Right forelimb (tissue), 1 donor: Measurements from ENCODE around the gene PLCB2.

ENCODE experiments used
- DNase-seq: peaks from one replicate; pipeline ENCODE4 v3.0.0-alpha.2; 2018

The PLCB2 gene

GRCh38 chr15:40266828-40267304, 40.9 kb downstream of the PLCB2 start:
- DNase-seq = no peak

GRCh38 chr15:40265875-40266274, 41.9 kb downstream of the PLCB2 start:
- DNase-seq = no peak

- no peak for DNase-seq
These were observed 42.4 kb downstream of the PLCB2 start for GRCh38 chr15:40265355-40265754.

- DNase-seq = no peak
These were observed 43.2 kb downstream of the PLCB2 start for GRCh38 chr15:40264321-40265153.

- no peak for DNase-seq
These were observed 44.5 kb downstream of the PLCB2 start for GRCh38 chr15:40263024-40263754.

- no peak for DNase-seq
These were observed 48.7 kb downstream of the PLCB2 start for GRCh38 chr15:40259021-40259420.

- DNase-seq = no peak
These were observed 49.2 kb downstream of the PLCB2 start for GRCh38 chr15:40258544-40258943.

GRCh38 chr15:40257656-40258450, 49.9 kb downstream of the PLCB2 start:
- DNase-seq = no peak

GRCh38 chr15:40256638-40257235, 51.0 kb downstream of the PLCB2 start:
- DNase-seq = no peak

- no peak for DNase-seq
These were observed 52.7 kb downstream of the PLCB2 start for GRCh38 chr15:40255033-40255432.

GRCh38 chr15:40254452-40254851, 53.3 kb downstream of the PLCB2 start:
- DNase-seq = no peak

GRCh38 chr15:40253167-40253790, 54.5 kb downstream of the PLCB2 start:
- no peak for DNase-seq

GRCh38 chr15:40252438-40253166, 55.1 kb downstream of the PLCB2 start:
- no peak for DNase-seq

GRCh38 chr15:40252141-40252437, 55.6 kb downstream of the PLCB2 start:
- DNase-seq = no peak

- DNase-seq = no peak
These were observed 56.1 kb downstream of the PLCB2 start for GRCh38 chr15:40251486-40252140.

- DNase-seq = peak; percentile 20
These were observed 56.8 kb downstream of the PLCB2 start for GRCh38 chr15:40250771-40251483.

GRCh38 chr15:40250304-40250656, 57.5 kb downstream of the PLCB2 start:
- DNase-seq = peak; percentile 10

- DNase-seq = peak; percentile 35
These were observed 58.0 kb downstream of the PLCB2 start for GRCh38 chr15:40249477-40250303.

GRCh38 chr15:40248006-40248783, 59.5 kb downstream of the PLCB2 start:
- DNase-seq = peak; percentile 27
